ENCODE measurements around the gene ARSJ. TPM values are rescaled to one million over a fixed set of nuclear protein-coding genes. Genes with fewer than 3 reads are reported as not detected.

ARSJ gene
- total RNA-seq, 6 experiments from 2014 or later, result 0.90 to 7.7 (median 2.3) TPM

DNA sequence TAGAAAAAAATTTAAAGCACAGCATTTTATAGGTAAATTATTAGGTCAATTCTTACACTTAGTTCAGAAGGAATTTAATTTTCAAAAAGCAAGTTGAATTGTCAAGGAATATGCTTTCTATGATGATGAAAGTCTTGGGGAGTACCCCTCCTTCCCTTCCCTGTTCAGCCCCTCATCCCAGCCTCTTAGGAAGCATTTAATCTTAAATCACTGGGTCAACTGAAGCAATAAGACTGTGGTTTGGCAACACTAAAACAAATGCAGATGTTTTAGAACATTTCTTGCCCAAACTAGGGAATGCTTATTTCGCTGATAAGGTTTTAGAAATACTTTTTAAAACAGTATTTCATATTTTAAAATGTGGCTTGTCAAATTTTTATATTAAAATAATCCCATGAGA lies 19.1 kb upstream of the ARSJ start:
- Histone ChIP-seq H3K4me3 (no peak overlapping the region), H3K9me3 (no peaks in the 10 kb centered on the region), H3K27me3 (no peaks in the 10 kb centered on the region), H3K27ac (no peak overlapping the region), H3K36me3 (no peaks in the 10 kb centered on the region), H3K4me1 (no peaks in the 10 kb centered on the region)
- 92% methylated on average over 1 of the region's 1 CpG for WGBS (ENCODE audit: insufficient coverage, low coverage, low lambda C conversion rate, missing lambda C conversion rate)
- intact Hi-C loops (cut with DNase I), result no loop called here
- ATAC-seq (no peak), DNase-seq (no peak)
- no peak for TF ChIP-seq POLR2A (IDR thresholded peaks at IDR 0.05)
- TF ChIP-seq, protein P1, sequence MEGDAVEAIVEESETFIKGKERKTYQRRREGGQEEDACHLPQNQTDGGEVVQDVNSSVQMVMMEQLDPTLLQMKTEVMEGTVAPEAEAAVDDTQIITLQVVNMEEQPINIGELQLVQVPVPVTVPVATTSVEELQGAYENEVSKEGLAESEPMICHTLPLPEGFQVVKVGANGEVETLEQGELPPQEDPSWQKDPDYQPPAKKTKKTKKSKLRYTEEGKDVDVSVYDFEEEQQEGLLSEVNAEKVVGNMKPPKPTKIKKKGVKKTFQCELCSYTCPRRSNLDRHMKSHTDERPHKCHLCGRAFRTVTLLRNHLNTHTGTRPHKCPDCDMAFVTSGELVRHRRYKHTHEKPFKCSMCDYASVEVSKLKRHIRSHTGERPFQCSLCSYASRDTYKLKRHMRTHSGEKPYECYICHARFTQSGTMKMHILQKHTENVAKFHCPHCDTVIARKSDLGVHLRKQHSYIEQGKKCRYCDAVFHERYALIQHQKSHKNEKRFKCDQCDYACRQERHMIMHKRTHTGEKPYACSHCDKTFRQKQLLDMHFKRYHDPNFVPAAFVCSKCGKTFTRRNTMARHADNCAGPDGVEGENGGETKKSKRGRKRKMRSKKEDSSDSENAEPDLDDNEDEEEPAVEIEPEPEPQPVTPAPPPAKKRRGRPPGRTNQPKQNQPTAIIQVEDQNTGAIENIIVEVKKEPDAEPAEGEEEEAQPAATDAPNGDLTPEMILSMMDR (IDR thresholded peaks at IDR 0.05), result no peak

DNA sequence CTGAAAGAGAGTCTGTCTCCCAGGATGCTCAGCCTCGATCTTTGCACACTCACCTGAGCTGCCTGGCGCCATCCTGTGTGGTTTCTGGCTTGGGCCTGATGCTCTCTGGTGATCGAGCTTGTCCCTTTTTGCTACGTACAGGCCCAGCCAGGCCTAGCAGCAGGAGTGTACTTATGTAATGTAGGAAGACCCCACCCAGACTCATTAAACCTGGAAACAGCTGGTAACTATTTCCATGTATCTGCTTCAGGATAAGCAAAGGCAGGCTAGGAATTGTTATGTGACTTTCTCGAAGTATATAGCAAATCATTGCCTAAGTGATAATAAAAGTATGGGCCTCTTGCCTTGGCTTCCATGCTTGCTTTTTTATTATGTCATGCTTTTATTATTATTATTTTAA lies 18.6 kb upstream of the ARSJ start:
- WGBS (ENCODE audit: insufficient coverage, low coverage, low lambda C conversion rate, missing lambda C conversion rate), result 89% methylated on average over 3 of the region's 5 CpGs
- DNase-seq (no peak), ATAC-seq (no peak)
- Histone ChIP-seq H3K4me1 (no peaks in the 10 kb centered on the region), H3K27me3 (no peaks in the 10 kb centered on the region), H3K4me3 (no peak overlapping the region), H3K27ac (no peak overlapping the region), H3K9me3 (no peaks in the 10 kb centered on the region), H3K36me3 (no peaks in the 10 kb centered on the region)
- intact Hi-C loops (cut with DNase I), result no loop called here
- TF ChIP-seq, protein P1 (IDR thresholded peaks at IDR 0.05), result no peak
- no peak for TF ChIP-seq POLR2A (IDR thresholded peaks at IDR 0.05)

DNA sequence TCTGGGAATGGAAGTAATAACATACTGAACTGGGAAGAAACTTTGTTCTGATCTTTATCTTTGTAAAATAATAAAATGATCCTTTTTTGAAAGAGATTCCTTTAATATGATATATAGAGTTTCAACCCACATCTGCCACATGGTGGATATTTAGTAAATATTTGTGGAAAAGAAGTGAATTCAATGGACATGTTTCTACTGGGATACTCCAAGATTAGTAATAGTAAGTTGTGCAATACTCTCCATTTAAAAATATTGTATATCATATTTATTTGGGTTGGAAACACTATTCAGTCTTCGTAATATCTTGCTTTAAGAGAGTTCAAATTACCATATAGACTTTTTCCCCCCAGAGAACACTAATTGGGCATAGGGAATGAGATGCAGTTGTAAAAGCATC lies 17.8 kb upstream of the ARSJ start:
- H3K36me3 ChIP-seq, result no peaks in the 10 kb centered on the region
- 94% methylated on average over 1 of the region's 1 CpG for WGBS (ENCODE audit: insufficient coverage, low coverage, low lambda C conversion rate, missing lambda C conversion rate)
- no peaks in the 10 kb centered on the region for H3K9me3 ChIP-seq
- no peaks in the 10 kb centered on the region for H3K27me3 ChIP-seq
- no peaks in the 10 kb centered on the region for H3K4me1 ChIP-seq
- no peak overlapping the region for H3K4me3 ChIP-seq
- H3K27ac ChIP-seq, result no peak overlapping the region
- intact Hi-C loops (cut with DNase I), result no loop called here
- DNase-seq (no peak), ATAC-seq (no peak)
- no peak for TF ChIP-seq POLR2A (IDR thresholded peaks at IDR 0.05)
- TF ChIP-seq, protein P1 (IDR thresholded peaks at IDR 0.05), result no peak

DNA sequence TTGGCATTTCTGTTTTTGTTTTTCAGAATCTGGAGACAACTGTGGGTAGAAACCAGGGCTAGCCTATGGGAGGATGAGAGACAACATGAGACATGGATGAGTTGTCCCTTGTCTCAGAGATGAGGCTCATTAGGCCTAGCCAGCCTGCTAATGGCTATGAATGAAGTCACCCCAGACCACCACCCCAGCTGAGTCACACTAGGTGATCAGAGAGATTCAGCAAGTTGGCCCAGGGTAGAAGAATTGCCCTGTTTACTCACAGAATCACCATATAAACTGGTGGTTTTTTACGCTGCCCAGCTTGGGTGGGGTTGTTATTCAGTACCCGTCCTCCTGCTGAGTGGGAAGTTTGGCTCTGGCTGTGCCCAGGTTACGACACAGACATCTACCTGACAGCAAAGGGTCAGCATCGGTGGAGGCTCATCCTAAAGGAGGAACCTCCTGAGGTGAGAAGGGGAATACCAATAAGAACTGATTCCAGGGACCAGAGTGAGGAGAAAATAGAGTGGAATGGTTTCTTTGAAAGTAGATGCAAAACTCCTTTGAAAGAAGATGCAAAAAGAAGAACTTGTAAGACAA lies 17.2 kb upstream of the ARSJ start:
- Histone ChIP-seq H3K27me3 (no peaks in the 10 kb centered on the region), H3K27ac (no peak overlapping the region), H3K9me3 (no peaks in the 10 kb centered on the region), H3K36me3 (no peaks in the 10 kb centered on the region), H3K4me3 (no peak overlapping the region), H3K4me1 (no peaks in the 10 kb centered on the region)
- ATAC-seq, result no peak
- WGBS (ENCODE audit: insufficient coverage, low coverage, low lambda C conversion rate, missing lambda C conversion rate), result 66% methylated on average over 4 of the region's 4 CpGs
- intact Hi-C loops (cut with DNase I), result no loop called here
- no peak for TF ChIP-seq POLR2A (IDR thresholded peaks at IDR 0.05)
- TF ChIP-seq, protein P1 (IDR thresholded peaks at IDR 0.05), result no peak
- DNase-seq, result no peak

DNA sequence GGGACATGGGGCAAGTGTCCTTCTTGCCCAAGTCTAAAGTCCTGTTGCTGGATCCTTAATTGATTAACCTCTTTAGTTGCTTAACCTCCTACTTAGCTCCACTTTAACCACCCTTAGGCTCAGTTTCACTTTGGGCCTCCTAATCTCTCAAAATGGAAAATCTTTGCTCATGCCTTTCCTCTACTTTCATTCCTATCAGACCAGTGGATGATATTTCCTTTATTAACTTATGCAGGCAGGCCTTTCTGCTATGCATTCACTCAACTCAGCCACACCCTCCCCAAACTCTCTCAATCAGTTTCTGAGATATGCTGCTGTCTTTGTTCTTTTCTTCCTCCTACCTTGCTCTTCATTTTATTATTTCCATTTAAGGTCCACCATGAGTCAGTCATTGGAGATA lies 14.4 kb upstream of the ARSJ start:
- no peak for ATAC-seq
- Histone ChIP-seq H3K4me3 (no peak overlapping the region), H3K4me1 (no peaks in the 10 kb centered on the region), H3K27me3 (no peaks in the 10 kb centered on the region), H3K9me3 (no peaks in the 10 kb centered on the region), H3K27ac (no peak overlapping the region), H3K36me3 (no peaks in the 10 kb centered on the region)
- TF ChIP-seq, protein P1 (IDR thresholded peaks at IDR 0.05), result no peak
- TF ChIP-seq POLR2A (IDR thresholded peaks at IDR 0.05), result no peak
- intact Hi-C loops (cut with DNase I), result no loop called here
- no peak for DNase-seq

Measured in right lobe of liver (tissue), 6 donors.